GM12872 (cell line): ENCODE data around the gene FBXO47.

Source experiments
- TF ChIP-seq, protein P1 (sequence below): IDR thresholded peaks from 3 replicates; pipeline ENCODE4 v1.5.1; 2011; ENCODE audit warnings: low read depth, mild to moderate bottlenecking, low read length, moderate library complexity; ENCODE audit not compliant: insufficient read depth

The FBXO47 gene

DNA sequence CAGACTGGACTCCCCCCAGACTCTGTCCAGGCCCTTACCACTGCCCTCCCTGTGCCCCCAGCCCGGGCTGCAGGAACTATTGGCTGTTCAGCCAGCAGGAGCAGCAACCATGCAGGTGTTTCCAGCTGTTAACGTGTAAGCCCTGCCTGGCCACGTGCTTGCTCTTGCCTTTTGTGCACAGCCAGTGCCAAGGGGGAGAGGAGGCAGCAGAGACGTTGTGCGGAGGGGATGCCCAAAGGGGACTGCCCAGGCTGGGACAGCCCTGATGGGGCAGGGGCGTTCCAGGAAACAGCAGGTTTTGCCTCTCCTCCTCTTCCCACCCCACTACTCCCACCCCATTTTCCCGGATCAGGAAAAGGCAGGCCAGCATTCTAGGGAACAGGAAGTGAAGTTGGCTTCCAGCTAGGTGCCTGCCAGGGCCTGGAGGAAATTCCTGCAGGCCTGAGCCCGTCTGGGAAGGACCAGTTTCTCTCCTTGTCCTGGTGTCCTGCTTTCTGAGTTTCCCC lies 58.5 kb downstream of the FBXO47 start:
- TF ChIP-seq, protein P1, sequence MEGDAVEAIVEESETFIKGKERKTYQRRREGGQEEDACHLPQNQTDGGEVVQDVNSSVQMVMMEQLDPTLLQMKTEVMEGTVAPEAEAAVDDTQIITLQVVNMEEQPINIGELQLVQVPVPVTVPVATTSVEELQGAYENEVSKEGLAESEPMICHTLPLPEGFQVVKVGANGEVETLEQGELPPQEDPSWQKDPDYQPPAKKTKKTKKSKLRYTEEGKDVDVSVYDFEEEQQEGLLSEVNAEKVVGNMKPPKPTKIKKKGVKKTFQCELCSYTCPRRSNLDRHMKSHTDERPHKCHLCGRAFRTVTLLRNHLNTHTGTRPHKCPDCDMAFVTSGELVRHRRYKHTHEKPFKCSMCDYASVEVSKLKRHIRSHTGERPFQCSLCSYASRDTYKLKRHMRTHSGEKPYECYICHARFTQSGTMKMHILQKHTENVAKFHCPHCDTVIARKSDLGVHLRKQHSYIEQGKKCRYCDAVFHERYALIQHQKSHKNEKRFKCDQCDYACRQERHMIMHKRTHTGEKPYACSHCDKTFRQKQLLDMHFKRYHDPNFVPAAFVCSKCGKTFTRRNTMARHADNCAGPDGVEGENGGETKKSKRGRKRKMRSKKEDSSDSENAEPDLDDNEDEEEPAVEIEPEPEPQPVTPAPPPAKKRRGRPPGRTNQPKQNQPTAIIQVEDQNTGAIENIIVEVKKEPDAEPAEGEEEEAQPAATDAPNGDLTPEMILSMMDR: no peak

DNA sequence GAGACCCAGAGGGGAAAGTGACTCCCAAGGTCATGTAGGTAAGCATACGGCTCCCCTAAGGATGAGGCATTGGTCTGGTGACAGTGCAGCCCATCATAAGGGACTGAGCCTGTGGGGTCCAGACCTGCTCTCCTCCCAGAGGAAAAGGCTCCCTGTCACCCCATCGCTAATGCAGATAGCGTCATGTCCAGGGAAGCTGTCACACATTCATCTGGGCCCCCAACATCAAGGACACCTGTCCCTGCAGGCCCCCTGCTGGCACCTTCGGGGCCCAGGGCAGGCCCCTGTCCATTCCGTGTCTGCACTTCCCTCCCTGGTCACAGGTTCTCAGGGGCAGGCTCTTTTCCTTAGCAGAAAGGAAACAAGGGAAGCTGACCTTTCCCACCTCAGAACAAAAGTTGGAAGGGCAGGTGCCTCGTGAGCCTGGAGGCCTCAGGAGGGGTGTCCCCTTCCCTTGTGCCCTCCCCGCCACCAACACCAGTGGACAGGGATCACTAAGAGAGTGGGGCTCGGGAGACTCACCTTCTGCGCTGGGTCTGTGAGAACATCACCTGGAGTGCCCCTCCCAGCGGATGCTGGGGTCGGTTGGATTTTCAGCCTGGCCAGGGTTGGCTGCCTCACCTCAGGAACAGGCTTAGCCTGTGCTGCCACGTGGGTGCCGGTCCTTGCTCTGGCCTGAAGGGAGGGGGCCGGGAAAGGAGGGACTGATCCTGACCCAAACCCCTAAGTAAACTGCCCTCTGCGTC lies 59.1 kb downstream of the FBXO47 start:
- TF ChIP-seq, protein P1: peak; percentile 33; the same call in 1 of the 3 replicates

DNA sequence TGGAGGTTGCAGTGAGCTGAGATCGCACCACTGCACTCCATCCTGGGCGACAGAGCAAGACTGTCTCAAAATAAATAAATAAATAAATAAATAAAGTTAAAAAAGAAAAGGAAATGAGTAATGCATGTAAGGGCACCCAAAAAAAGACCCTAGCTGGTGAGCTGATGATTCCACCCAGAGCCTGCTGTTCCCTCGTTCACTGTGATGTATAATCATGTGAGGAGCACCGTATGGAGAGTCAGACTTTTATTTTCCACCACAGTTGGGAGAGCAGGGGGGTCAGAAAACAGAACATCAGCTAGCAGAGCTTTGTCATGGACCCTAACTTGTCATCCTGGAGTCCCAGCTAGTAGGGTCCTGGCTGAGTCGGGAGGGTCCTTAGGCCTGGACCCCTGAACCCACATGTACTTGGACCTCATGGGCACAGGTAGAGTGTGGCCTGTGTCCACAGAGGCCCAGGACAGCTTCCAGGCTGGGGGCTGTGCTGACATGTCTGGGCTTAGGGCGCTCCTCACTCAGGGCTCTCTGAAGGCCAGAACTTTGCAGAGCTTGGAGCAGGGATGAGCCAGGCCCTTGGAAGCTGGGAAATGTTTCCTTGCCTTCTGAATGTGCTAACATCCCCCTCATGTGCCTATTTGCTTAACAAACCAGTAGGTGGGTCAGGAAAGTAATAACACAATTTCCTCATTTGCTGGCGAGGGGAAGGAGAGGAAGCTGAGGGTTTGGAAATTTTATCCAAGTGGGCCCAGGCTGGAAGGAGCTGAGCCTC lies 60.6 kb downstream of the FBXO47 start:
- TF ChIP-seq, protein P1: no peak

DNA sequence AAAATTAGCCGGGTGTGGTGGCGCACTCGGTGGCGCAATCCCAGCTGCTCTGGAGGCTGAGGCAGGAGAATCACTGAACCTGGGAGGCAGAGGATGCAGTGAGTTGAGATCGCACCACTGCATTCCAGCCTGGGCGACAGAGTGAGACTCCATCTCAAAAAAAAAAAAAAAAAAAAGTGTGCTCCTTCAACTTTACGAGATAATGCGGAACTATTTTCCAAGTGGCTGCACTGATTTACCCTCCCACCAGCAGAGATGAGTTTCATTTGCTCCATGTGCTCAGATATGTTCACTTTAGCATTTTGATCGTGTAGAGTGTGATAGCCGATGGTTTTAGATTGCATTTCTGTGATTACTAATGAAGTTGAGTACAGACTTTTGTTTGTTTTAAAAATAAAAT lies 61.8 kb downstream of the FBXO47 start:
- TF ChIP-seq, protein P1: no peak

DNA sequence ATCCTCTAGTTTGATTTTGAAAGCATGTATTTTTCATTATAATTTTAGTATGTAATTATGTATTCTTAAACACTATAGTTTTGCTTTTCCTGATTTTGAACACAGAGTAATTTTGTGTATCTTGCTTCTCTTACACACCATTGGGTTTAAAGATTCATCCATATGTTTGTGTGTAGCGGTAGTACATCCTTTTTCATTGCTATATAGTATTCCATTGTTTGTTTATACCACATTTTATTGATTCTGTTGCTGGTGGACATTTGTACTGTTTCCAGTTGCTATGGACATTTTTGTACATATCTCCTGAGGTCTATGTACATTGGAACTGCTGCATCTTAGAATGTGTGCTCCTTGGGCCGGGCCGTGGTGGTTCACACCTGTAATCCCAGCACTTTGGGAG lies 62.3 kb downstream of the FBXO47 start:
- TF ChIP-seq, protein P1: no peak

DNA sequence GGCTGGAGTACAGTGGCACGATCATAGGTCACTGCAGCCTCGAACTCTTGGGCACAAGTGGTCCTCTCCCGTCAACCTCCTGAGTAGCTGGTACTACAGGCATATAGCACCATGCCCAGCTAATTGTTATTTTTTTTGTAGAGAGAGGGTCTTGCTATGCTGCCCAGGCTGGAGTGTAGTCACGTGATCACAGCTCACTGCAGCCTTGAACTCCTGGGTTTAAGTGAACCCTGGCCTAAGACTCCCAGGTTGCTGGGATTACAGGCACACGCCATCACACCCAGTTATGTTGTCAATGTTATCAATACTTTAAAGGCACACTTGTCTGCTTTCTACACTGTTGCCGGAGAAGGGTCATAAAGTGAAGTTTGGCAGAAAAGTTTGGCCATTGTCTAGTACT lies 63.8 kb downstream of the FBXO47 start:
- TF ChIP-seq, protein P1: no peak

DNA sequence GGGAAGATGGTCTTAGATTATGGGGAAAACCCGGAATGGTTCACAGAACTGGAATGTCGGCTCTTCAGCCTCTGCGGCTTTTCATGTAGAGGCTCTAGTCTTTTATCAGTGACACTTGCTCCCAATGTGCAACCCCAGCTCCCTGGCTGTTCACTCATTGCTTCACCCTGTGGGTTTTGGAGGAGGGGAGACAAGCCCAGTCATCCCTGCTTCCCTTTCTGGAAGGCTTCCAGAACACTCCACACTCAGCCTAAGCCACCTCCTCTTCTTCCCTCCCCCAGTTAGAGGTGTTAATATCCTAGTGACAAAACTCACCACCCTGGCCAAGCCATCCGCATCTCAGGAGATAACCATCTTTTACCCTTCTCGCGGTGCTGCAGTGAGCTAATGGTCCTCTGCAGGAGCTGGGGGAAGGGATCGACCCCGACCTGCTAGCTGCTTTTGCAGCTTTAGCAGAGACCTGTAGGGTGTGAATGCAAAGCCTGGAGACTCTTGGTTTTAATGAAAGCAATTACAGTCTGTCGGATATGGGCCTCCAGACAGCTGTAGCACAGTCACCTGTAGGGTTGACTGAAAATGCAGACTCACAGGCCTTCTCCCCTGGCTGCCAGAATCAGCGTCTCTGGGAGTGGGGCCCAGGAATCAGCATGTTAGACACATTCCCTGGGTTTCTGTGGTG lies 66.1 kb downstream of the FBXO47 start:
- TF ChIP-seq, protein P1: no peak
